ENCODE measurements around the gene AADAT.
"Not testable (repeated sequence)": the region's sequence is repeated elsewhere in the genome, so short reads cannot be mapped to it uniquely, and the experiment has no call there.

The AADAT gene

GRCh38 chr4:170090352-170091052 is 746 bp upstream of the AADAT start:
- no peak for DNase-seq (ENCODE audit: low spot score)

- peak; percentile 35 for DNase-seq (ENCODE audit: low spot score)
Observed at GRCh38 chr4:170089274-170089667, 485 bp downstream of the AADAT start.

- DNase-seq (ENCODE audit: low spot score): no peak
Observed at GRCh38 chr4:170088716-170089115, 1.0 kb downstream of the AADAT start.

GRCh38 chr4:170087163-170087700 is 2.5 kb downstream of the AADAT start:
- DNase-seq (ENCODE audit: low spot score): no peak

GRCh38 chr4:170083541-170083940 is 6.2 kb downstream of the AADAT start:
- no peak for DNase-seq (ENCODE audit: low spot score)

GRCh38 chr4:170080496-170080895 is 9.3 kb downstream of the AADAT start:
- DNase-seq (ENCODE audit: low spot score): no peak

GRCh38 chr4:170079981-170080380 is 9.8 kb downstream of the AADAT start:
- DNase-seq (ENCODE audit: low spot score): no peak

GRCh38 chr4:170071196-170071595 is 18.6 kb downstream of the AADAT start:
- no peak for DNase-seq (ENCODE audit: low spot score)

- no peak for DNase-seq (ENCODE audit: low spot score)
Observed at GRCh38 chr4:170068438-170069128, 21.2 kb downstream of the AADAT start.

GRCh38 chr4:170059421-170059820 is 30.3 kb downstream of the AADAT start:
- DNase-seq (ENCODE audit: low spot score): no peak

- no peak for DNase-seq (ENCODE audit: low spot score)
Observed at GRCh38 chr4:170058826-170059225, 30.9 kb downstream of the AADAT start.

- DNase-seq (ENCODE audit: low spot score): no peak
Observed at GRCh38 chr4:170057866-170058265, 31.9 kb downstream of the AADAT start.

GRCh38 chr4:170052919-170053318 is 36.8 kb downstream of the AADAT start:
- no peak for DNase-seq (ENCODE audit: low spot score)

GRCh38 chr4:170051402-170051801 is 38.4 kb downstream of the AADAT start:
- DNase-seq (ENCODE audit: low spot score): no peak

- DNase-seq (ENCODE audit: low spot score): no peak
Observed at GRCh38 chr4:170049766-170050165, 40.0 kb downstream of the AADAT start.

GRCh38 chr4:170047771-170048354 is 41.9 kb downstream of the AADAT start:
- DNase-seq (ENCODE audit: low spot score): peak; percentile 36

GRCh38 chr4:170046156-170046555 is 43.6 kb downstream of the AADAT start:
- not testable (repeated sequence) for DNase-seq (ENCODE audit: low spot score)

GRCh38 chr4:170040031-170040680 is 49.6 kb downstream of the AADAT start:
- DNase-seq (ENCODE audit: low spot score): no peak

GRCh38 chr4:170038769-170039168 is 51.0 kb downstream of the AADAT start:
- no peak for DNase-seq (ENCODE audit: low spot score)

- no peak for DNase-seq (ENCODE audit: low spot score)
Observed at GRCh38 chr4:170038232-170038631, 51.5 kb downstream of the AADAT start.

GRCh38 chr4:170037481-170037880 is 52.3 kb downstream of the AADAT start:
- DNase-seq (ENCODE audit: low spot score): no peak

- DNase-seq (ENCODE audit: low spot score): no peak
Observed at GRCh38 chr4:170035845-170036244, 53.9 kb downstream of the AADAT start.

- no peak for DNase-seq (ENCODE audit: low spot score)
Observed at GRCh38 chr4:170035231-170035630, 54.5 kb downstream of the AADAT start.
